Mesothelial cell of epicardium (in vitro differentiated cells): ENCODE data around the gene ACTN4. TPM values are rescaled to one million over a fixed set of nuclear protein-coding genes. Genes with fewer than 3 reads are reported as not detected.

Experiments used
- DNase-seq, 2 experiments: peaks; one replicate each; pipeline ENCODE4 v3.0.0; 2021; ENCODE audit warnings: low spot score in 2 of 2; ENCODE audit not compliant: unreplicated experiment in 2 of 2
- H3K27ac Mint-ChIP-seq: 2 replicates; pipeline ENCODE4 v1.8.0; 2021; ENCODE audit warnings: mixed read lengths
- H3K27me3 Mint-ChIP-seq: 2 replicates; pipeline ENCODE4 v1.8.0; 2021; ENCODE audit warnings: low read depth, mixed read lengths
- H3K36me3 Mint-ChIP-seq: 2 replicates; pipeline ENCODE4 v1.8.0; 2021; ENCODE audit warnings: mixed read lengths
- H3K4me1 Mint-ChIP-seq: 2 replicates; pipeline ENCODE4 v1.8.0; 2021; ENCODE audit warnings: mixed read lengths
- H3K4me3 Mint-ChIP-seq: 2 replicates; pipeline ENCODE4 v1.8.0; 2021; ENCODE audit warnings: mild to moderate bottlenecking, moderate library complexity, mixed read lengths
- H3K9me3 Mint-ChIP-seq: 2 replicates; pipeline ENCODE4 v1.8.0; 2021; ENCODE audit warnings: mixed read lengths
- CTCF ChIP-seq: fragments of 200-600 bp; sonication (generic); IDR thresholded peaks from one replicate; pipeline ENCODE4 v1.5.0; 2021; ENCODE audit warnings: antibody characterized with exemption; ENCODE audit not compliant: unreplicated experiment
- total RNA-seq: library from RNA; stranded (reverse); gene quantifications from 3 replicates; pipeline ENCODE4 v1.2.1, GENCODE V29; 2021

Gene ACTN4
- total RNA-seq, 1 donor from 2014 or later: 452 TPM

GRCh38 chr19:38731654-38732301, 84.3 kb downstream of the ACTN4 start:
- Mint-ChIP-seq H3K27me3 (peaks cover 5% of the 10 kb centered on the region), H3K27ac (peak overlapping the region; percentile 37), H3K4me1 (peaks cover 9% of the 10 kb centered on the region), H3K4me3 (no peak overlapping the region), H3K36me3 (peaks cover 21% of the 10 kb centered on the region), H3K9me3 (no peaks in the 10 kb centered on the region)
- no peak for DNase-seq
- TF ChIP-seq CTCF: no peak

DNA sequence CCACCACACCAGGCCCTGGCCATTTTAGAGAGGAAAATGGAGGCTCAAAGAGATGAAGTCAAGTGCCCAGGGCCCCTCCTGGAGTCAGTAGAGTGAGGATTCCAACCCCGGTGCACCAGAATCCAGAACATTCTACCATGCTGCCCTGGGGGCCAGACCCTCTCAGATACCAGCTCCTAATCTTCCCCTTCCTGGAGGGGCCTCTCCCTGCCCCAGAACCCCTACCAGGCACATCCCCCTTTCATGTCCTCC, 85.7 kb downstream of the ACTN4 start:
- Mint-ChIP-seq H3K27ac (peak overlapping the region; percentile 43), H3K9me3 (no peaks in the 10 kb centered on the region), H3K36me3 (peaks cover 21% of the 10 kb centered on the region), H3K27me3 (peaks cover 11% of the 10 kb centered on the region), H3K4me1 (peaks cover 10% of the 10 kb centered on the region), H3K4me3 (no peak overlapping the region)
- TF ChIP-seq CTCF: no peak
- DNase-seq: no peak

DNA sequence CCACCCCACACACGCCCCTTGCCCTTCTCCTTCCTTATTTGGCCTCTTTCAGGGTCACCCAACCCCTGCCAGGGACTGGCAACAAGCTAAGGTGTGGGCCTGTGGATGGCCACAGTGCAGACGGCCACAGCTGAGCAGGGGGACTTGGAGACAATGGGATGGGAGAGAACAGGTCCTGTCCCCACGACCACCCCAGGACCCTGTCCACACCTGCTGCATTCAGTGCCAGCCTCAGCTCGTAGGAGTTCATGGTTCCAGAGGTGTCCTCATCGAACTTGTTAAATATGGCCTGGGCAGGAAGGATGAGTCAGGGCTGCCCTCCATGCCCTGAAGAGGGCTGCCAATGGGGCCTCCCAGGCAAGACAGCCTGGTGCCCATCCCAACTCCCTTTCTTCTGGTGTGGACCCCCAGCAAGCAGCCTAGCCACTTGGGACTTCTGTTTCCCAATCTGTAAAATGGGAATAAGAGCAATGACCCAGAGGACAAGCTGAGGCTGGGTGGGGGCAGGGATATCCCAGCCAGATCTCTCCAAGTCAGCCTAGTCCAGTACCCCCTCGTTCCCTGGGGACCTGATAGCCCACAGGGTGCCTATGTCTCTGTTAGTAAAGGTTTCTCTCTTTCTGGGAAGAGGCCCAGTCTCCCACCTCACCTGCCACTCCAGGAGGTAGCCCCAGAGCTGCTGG, 86.2 kb downstream of the ACTN4 start:
- Mint-ChIP-seq H3K4me3 (no peak overlapping the region), H3K9me3 (no peaks in the 10 kb centered on the region), H3K4me1 (peaks cover 8% of the 10 kb centered on the region), H3K27me3 (peaks cover 11% of the 10 kb centered on the region), H3K36me3 (peaks cover 21% of the 10 kb centered on the region), H3K27ac (peak overlapping the region; percentile 43)
- no peak for TF ChIP-seq CTCF
- no peak for DNase-seq

DNA sequence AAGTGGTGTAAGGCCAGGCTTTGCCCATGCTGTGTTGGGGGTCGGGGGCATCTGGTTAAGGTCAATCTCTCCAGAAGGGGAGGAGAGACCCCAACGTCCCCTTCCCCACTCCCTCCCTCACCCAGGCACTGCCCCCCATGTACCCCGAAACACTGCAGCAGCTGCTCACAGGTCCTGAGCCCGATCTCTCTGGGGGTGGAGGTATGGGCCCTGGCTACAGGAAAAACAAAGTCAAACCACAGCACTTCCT, 86.7 kb downstream of the ACTN4 start:
- no peak for TF ChIP-seq CTCF
- H3K27me3 Mint-ChIP-seq: peaks cover 11% of the 10 kb centered on the region
- H3K4me3 Mint-ChIP-seq: no peak overlapping the region
- no peaks in the 10 kb centered on the region for H3K9me3 Mint-ChIP-seq
- H3K4me1 Mint-ChIP-seq: peaks cover 8% of the 10 kb centered on the region
- peaks cover 21% of the 10 kb centered on the region for H3K36me3 Mint-ChIP-seq
- peak overlapping the region; percentile 47 for H3K27ac Mint-ChIP-seq
- DNase-seq: no peak

GRCh38 chr19:38734426-38735256, 87.2 kb downstream of the ACTN4 start:
- TF ChIP-seq CTCF: no peak

More at GRCh38 chr19:38734426-38735256, 87.2 kb downstream of the ACTN4 start:
- Mint-ChIP-seq H3K4me3 (peak overlapping the region; percentile 63), H3K27me3 (peaks cover 11% of the 10 kb centered on the region), H3K27ac (peak overlapping the region; percentile 87), H3K9me3 (no peaks in the 10 kb centered on the region), H3K36me3 (peaks cover 19% of the 10 kb centered on the region), H3K4me1 (peaks cover 6% of the 10 kb centered on the region)
- DNase-seq: no peak
